ENCODE measurements around the gene CSNK1A1.
"Not testable (repeated sequence)": the region's sequence is repeated elsewhere in the genome, so short reads cannot be mapped to it uniquely, and the experiment has no call there.

CSNK1A1 gene

DNA sequence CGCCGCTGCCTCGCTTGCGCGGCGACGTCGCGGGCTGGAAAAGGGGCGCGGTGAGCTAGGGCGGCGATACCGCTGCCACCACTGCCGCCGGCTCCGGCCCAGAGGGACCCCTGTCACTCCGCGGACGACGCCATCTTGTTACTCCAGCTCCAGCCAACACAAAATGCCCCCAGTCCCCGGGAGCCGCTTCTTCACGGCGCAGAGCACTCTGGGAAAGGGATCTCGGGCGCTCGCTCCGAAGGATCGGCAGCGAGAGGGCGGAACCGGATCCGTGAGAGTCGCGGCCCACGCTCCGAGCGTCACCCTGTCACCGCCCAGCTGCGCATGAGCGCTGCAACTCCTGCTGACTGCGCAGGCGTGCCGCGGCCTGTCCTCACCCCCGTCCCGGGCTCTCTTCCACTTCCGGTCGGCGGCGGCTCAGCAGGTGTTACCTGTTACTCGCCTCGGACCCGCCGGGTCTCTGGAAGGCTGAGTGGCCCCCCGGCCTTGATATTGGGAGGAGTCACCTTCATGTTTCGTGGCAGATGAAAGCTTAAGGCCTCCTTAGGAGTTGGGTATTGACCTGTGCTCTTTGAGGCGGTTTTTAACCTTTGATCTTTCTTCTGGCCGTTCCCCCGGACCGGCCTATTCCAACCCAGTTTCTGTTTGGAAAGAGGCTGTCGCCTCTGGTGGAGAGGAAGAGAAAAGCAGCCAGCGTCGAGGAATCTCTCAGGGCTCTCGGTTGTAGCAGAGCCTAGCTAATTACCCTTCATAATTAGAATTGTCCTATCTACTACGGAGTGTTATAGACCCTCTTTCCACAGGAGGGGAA is at the start of gene CSNK1A1:
Gene CSNK1A1 (minus strand): TSS at position 213 of the 811 bp plus-strand sequence. CDS start 475 bp downstream, outside the sequence.
- DNase-seq (ENCODE audit: low spot score), result peak; percentile 100

DNA sequence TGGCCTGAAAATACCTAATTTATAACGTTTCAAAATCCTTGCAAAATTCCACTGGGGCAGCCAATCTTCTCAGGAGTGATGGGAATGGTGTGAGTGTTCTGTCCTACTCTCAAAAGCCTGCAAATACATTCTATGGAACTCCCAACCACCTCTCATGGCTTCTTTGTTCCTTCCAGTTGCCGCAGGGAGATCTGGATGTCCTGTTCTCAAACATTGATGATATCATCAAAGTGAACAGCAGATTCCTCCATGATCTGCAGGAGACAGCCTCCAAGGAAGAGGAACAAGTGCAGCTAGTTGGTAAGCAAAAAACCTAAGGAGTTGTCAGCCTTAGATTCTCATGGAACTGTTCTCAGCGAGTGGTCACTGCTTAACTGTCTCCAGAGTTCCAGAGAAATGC is 49.7 kb upstream of the CSNK1A1 start:
- no peak for DNase-seq (ENCODE audit: low spot score)

DNA sequence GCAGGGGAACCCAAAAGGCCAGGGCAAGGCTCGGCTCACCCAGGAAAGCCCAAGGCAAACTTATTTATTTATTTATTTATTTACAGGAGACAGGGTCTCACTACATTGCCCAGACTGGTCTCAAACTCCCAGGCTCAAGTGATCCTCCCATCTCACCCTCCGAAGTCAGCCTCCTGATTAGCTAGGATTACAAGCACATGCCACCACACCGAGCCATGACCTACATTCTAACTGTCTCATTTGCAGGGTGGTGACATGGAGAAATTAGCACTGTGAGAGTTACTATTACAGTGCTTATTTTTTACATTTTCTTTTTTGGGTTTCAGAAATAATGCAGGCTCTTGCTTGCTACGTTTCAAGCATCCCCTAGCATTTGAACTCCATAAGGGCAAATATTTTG is 48.1 kb upstream of the CSNK1A1 start:
- DNase-seq (ENCODE audit: low spot score), result no peak

DNA sequence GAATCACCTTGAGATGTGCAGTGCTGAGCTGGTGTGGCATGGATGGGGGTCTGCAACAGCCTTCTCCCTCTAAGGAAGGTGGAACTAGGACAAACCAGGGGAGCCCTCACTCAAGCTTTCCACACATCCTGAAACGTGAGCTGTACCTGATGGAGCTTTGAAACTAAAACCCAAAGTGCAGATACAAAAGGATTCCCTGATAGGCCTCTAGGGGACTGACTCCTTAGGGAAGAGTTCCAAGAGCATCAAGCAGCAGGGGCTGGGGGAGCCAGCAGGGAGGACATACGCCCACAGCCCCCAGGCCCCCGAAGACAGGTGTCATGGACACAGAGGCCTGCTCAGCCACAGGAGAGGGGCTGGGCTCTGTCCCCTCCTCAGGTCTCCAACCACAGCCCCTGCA is 47.7 kb upstream of the CSNK1A1 start:
- DNase-seq (ENCODE audit: low spot score), result no peak

DNA sequence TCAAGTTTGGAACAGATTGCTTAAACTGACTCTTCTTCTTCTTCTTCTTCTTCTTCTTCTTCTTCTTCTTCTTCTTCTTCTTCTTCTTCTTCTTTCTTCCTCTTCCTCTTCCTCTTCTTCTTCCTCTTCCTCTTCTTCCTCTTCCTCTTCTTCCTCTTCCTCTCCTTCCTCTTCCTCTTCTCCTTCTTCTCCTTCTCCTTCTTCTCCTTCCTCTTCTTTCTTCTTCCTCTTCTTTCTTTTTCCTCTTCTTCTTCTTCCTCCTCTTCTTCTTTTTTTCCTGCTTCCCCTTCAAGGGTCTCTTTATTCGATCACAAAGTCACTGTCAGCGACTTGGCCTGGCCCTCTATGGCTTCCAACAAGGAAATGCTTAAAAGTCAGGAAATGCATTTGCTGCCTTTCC is 47.0 kb upstream of the CSNK1A1 start:
- not testable (repeated sequence) for DNase-seq (ENCODE audit: low spot score)

DNA sequence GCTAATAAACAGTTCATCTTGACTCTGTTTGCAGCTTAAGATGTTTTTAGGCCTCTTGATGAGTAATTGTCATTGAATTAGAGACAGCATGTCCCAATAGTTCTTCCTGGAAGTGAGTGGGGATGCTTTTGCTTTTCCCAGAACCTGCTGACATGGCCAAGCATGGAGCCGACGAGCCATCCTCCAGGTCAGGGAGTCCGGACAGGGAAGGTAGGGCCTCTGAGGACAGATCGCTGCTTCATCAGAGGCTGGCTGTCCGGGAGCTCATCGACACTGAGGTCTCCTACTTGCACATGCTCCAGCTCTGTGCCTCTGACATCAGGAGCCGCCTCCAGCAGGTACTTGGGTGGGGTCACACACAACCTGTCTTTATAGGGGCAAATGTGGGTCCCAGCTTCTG is 46.4 kb upstream of the CSNK1A1 start:
- no peak for DNase-seq (ENCODE audit: low spot score)

DNA sequence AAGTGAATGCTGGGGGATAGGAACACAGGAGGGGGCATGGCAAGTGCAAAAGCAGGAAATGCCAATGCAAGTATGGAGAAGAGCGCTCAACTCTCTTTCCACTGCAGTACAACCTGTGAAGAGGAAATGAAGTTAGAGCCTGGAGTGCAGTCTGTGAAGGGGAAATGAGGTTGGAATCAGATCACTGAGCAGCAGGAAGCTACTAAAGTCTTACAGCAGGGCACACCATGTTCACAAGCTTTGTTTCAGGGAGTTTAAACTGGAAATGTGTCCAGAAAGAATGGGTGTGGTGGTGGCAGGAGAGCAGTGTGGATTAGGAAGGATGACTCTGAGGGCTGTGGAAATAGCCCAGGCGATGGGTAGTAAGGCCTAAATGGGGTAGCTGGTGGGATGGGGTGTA is 45.5 kb upstream of the CSNK1A1 start:
- no peak for DNase-seq (ENCODE audit: low spot score)

DNA sequence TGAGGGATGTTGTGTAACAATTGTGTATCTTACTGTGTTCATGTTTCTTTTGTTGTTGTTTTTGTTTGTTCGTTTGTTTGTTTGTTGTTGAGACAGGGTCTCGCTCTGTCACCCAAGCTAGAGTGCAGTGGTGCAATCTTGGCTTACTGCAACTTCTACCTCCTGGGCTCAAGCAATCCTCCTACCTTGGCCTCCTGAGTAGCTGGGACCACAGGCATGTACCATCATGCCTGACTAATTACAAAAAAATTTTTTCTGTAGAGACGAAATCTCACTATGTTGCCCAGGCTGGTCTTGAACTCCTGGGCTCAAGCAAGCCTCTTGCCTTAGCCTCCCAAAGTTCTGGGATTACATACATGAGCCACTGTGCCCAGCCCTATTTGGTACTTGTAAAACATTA is 43.9 kb upstream of the CSNK1A1 start:
- DNase-seq (ENCODE audit: low spot score), result not testable (repeated sequence)

DNA sequence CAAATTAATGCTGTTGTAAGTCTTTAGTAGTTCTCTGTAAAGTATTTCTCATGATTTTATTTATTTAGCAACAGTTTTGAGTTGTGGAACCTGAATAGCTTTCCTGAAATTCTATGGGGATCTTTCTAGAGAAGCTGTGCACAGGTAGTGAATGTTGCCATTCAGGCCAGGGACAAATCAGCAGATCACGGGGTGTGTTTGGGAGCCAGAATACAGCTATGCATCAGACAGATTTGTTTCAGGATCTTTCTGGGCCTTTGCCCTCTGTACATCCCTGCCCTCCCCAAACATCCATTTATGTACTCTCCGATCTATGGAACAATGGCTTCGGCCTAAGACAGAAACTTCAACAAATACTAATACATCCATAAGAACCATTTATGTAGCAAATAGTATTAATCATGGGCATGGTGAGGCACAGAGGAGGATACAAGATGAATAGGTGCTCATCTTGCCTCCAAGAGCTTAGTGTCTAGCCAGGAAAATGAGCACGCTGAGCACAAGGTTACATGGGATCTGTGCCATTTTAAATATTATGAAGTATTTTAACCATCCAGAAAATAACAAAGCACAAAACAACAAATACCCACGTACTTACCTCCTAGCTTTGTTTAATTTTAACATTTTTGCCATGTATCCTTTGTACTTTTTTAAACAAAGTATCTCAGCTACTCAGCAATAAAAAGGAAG is 43.1 kb upstream of the CSNK1A1 start:
- no peak for DNase-seq (ENCODE audit: low spot score)

DNA sequence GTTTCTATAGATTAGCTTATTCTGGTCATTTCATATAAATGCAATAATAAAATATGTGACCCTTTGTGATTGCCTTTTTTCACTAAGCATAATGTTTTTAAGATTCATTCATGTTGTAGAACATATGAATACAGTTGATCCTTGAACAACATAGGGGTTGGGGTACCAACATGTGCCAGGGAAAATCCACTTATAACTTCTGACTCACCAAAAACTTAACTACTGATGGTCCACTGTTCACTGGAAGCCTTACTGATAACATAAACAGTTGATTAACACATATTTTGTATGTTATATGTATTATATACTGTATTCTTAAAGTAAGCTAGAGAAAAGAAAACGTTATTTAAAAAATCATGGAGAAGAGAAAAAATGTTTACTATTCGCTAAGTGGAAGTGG is 42.1 kb upstream of the CSNK1A1 start:
- no peak for DNase-seq (ENCODE audit: low spot score)

DNA sequence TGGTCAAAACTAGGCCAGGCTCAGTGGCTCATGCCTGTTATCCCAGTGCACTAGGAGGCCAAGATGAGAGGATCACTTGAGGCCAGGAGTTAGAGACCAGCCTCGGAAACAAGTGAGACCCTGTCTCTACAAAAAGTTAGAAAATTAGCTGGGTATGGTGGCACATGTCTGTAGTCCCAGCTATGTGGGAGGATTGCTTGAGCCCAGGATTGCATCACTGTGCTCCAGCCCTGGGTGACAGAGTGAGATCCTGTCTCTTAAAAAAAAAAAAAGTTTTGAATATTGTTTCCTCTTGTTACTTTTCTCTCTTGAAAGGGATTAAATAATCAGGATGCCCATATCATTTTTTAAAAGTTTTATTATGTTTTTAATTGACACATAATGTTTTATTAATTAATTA is 37.7 kb upstream of the CSNK1A1 start:
- no peak for DNase-seq (ENCODE audit: low spot score)

DNA sequence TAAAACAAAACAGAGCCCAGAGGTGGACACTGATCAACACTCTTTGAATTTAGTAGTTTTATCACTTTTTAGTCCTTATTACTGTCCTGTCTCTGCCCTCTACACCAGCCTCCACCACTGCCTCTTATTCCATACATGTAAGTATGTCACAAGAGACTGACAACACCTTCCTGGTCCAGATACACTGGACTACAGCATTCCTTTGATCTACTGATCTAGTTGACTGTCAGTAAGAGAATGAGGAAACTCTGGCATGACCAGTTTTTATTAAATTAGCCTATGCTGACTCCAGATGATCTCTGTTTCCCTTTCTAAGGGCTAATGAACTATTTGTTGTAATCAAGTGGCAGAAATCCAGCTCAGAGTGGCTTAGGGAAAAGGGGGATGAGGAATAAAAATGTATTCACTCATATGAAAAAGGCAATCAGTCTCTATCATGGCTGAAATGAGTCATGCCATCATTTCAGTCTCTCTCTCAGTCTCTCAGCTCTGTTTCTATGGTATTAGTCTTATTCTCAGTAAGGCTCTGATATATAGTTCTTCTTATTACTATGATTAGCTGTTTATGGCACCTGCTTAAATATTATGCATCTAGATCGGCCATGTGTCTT is 35.6 kb upstream of the CSNK1A1 start:
- no peak for DNase-seq (ENCODE audit: low spot score)

DNA sequence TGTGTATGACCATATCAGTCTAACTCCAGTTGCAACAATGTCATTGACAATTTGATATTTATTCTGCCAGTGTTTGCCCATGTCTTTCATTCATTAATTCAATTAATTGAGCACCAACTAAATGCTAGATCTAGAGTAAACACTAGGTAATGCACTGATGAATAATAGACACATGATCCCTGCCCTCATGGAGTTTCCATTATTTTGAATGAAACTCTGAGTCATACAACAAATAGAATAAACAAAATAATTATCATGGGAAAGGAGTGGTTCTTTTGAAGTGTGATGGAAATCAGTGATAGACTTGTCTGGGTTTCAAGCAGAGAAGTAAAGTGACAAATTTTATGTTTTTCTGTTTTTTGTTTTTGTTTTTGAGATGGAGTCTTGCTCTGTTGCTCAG is 34.7 kb upstream of the CSNK1A1 start:
- no peak for DNase-seq (ENCODE audit: low spot score)

DNA sequence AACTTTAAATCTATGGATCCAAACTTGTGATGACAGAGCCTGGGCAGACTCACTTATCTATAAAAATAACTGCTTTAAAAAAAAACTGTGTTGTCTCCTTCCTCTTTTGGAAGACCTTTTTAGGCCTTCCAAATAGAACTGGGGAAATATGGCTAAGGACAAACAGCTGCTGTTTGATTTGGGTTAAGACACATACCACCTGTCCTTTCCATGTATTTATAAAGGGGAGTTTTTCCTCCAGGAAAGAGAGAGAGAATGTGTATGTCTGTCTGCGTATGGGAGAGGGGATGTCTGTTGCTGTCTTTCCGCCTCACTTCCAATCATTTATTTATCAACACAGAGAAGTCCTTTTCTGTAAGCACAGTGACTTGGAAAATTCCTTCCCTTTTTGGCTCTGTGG is 32.9 kb upstream of the CSNK1A1 start:
- DNase-seq (ENCODE audit: low spot score), result no peak

DNA sequence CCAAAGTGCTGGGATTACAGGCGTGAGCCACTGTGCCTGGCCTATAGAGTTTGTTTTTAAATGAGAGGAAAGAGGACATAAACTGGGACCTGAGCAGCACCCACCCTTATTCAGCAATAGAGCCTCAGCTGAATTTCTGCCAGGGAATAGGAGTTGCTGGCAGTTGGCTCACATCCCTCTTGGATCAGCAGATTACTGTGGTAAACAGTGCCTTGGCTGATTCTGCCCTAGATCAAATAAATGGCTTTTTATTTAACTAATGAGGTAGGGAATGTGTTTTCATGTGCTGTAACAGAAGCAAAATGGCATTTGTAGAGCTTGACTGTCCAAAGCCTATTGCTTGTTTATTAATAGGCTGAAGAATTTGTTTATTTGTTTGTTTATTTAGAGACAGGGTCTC is 32.2 kb upstream of the CSNK1A1 start:
- DNase-seq (ENCODE audit: low spot score), result peak; percentile 38

DNA sequence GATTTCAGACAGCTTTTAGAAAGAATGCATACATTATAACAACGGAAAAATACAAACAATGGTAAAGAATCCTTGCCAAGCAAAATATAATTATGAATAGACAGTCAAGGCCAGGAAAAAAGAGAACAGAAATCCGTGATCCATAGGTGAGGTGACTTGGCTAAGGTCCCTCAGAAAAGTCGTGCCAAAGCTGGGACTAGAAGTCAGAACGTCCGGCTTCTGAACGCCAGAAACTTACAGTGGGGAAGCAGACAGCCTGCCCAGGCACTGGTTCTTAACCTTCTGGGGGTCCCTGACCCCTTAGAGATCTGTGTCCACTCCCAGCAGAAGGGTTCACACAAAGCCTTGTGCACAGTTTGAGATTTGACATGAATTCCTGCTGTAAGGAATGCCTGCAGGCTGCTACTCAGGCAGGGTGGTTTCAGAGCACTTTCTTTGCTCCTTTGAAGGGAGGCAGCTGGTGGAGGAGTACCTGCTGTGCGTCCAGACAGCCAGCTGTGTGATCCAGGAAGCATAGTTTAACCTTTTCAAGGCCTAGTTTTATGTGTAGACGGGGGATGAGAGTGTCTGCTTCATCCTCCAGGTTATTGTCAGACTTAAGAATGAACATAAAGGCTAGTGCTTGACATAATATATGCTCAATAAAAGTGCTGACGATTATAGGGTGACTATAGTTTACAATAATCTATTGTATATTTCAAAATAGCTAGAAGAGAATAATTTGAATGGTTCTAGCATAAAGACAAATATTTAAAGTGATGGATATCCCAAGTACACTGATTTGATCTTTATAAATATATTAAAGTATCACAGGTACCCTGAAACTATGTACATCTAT is 30.9 kb upstream of the CSNK1A1 start:
- DNase-seq (ENCODE audit: low spot score), result no peak

DNA sequence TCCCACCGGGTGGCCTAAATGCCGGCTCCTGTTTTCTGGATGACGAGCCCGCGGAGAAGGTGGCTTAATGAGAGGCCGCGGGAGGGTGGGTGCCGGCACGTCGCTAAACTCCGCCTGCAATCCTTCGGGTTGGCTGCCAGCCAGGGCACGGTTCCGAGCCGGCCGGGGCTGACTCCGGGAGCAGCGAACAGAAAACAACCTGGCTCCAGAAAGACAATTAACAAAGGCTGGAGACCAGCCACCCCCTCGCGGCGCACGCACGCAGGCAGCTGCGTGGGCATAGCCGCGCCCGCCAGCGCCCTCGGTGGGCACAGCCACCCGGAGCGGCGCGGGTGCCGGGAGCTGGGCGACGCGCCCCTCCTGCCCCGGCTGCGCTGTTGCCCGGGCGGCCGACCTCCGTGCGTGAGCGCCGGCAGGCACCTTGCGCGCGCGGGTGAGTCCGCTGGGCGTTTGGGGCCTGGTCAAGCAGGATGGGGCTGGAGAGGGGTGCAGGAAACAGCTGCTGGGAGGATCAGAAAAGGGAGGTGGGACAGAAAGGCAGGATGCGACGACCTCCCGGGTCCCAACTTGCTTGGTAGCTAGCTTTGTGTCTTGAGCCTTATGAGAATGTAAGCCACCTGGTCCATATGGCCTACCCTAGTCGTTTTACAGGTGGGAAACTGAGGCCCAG is 30.1 kb upstream of the CSNK1A1 start, which contains the start of gene ARHGEF37:
Gene ARHGEF37 (plus strand): TSS at position 307 of the 670 bp plus-strand sequence. CDS start 16,272 bp downstream, outside the sequence.
- peak; percentile 82 for DNase-seq (ENCODE audit: low spot score)

DNA sequence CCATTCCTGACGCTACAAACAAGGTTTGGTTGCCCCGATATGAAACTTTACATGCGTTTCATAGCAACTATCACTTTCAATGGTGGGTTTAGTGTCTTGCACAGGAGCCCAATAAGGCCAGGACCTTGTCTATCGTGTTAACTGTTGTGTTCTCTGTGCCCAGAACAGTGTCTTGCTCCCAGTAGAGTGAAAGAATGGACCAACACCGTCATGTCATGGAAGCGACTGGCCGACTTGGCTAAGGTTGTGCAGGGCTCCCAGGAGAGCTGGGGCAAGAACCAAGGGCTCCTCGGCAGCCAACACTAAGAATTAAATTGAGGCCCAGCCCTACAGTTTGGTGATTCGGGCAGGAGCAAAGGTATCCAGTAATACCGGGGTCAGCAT is 29.6 kb upstream of the CSNK1A1 start:
- no peak for DNase-seq (ENCODE audit: low spot score)

DNA sequence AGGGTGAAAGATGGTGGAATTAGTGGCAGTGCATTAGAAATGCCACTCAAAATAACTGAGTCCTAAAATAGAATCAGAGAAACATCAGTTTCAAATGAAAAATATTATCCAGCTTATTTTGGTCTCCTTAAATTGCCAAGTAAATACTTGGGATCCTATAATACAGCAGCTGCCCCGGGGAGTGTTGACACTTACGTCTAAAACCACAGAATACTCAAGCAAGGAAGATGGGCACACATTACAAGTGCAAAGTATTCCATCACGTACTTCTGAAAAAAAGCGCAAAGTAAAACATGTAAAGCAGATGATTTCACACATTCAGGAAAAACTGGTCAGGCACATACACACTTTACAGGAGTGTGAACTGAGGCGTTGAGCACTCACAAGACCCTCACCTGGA is 27.7 kb upstream of the CSNK1A1 start:
- DNase-seq (ENCODE audit: low spot score), result no peak

DNA sequence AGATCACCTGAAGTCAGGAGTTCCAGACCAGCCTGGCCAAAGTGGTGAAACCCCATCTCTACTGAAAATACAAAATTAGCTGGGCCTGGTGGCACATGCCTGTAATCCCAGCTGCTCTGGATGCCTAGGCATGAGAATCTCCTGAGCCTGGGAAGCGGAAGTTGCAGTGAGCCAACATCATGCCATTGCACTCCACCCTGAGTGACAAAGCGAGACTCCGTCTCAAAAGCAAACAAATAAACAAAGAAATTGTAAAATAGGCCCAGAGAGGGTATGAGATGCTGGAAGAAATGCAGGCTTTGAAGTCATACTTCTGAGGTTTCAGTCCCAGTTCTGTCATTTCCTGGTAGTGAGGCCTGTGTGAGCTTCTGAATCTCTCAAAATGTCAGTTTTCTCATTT is 24.8 kb upstream of the CSNK1A1 start:
- no peak for DNase-seq (ENCODE audit: low spot score)

DNA sequence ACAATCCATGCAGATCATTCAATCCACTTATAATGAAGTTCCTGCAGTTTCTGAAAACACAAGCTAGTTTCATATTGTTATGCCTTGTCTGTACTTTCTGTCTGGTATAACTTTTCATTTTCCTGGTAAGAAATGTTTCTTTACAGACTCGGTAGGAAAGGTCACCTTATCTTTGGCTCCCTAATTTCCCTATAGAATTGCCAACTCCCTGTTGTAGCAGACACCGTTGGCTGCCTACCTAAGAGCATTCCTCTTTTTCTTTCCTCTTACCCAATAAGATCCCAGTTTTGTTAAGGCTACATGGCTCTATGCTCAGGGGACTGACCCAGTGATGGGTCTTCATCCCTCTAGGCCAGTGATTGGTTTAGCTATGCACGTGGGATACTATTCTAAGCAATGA is 23.9 kb upstream of the CSNK1A1 start:
- DNase-seq (ENCODE audit: low spot score), result no peak

All from GM03348 (cell line).